ENCODE data around the gene UBXN11.

Gene UBXN11

DNA sequence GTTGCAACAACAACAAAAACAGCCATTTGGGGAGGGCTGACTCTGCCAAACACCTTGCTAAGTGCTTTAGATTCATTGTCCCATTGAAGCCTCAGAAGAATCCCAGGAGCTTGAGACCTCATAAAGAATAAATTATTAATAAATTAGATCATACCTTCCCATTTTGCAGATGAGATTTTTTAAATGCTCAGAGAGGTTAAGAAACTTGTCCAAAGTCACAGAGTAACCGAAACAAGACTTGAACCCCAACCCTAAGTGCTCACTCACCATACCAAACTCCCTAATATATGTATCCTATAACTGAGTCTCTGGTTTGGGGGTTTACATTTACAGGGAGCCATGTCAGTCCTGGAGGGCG, 43.9 kb upstream of the UBXN11 start:
- H3K27me3 ChIP-seq (ENCODE audit: control insufficient read depth, insufficient read depth, low read length), result no peaks in the 10 kb centered on the region
- no CpG with 5 or more reads among the region's 2 CpGs for WGBS (ENCODE audit: insufficient coverage, insufficient read length)
- no peak overlapping the region for H3K27ac ChIP-seq (ENCODE audit: low read length)
- no peaks in the 10 kb centered on the region for H3K9me3 ChIP-seq (ENCODE audit: control insufficient read depth, insufficient read depth, low read length)
- DNase-seq (ENCODE audit: low read depth, low spot score), result no peak
- peaks cover 7% of the 10 kb centered on the region for H3K4me1 ChIP-seq (ENCODE audit: control insufficient read depth, insufficient read depth, low read length)
- no peak overlapping the region for H3K4me3 ChIP-seq (ENCODE audit: low read length)
- no peaks in the 10 kb centered on the region for H3K36me3 ChIP-seq (ENCODE audit: control insufficient read depth, insufficient read depth, low read length)

DNA sequence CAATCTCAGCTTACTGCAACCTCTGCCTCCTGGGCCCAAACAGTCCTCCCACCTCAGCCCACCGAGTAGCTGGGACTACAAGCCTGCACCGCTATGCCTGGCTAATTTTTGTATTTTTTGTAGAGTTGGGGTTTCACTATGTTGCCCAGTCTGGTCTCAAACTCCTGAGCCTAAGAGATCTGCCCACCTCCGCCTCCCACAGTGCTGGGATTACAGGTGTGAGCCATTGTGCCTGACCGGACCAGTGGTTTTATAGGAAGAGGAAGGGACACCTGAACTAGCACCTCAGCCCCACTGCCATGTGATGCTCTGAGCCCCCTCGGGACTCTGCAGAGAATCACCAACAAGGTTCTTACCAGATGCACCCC, 43.4 kb upstream of the UBXN11 start:
- no peak overlapping the region for H3K27ac ChIP-seq (ENCODE audit: low read length)
- DNase-seq (ENCODE audit: low read depth, low spot score), result no peak
- H3K27me3 ChIP-seq (ENCODE audit: control insufficient read depth, insufficient read depth, low read length), result no peaks in the 10 kb centered on the region
- H3K9me3 ChIP-seq (ENCODE audit: control insufficient read depth, insufficient read depth, low read length), result no peaks in the 10 kb centered on the region
- H3K4me1 ChIP-seq (ENCODE audit: control insufficient read depth, insufficient read depth, low read length), result peaks cover 7% of the 10 kb centered on the region
- no peak overlapping the region for H3K4me3 ChIP-seq (ENCODE audit: low read length)
- H3K36me3 ChIP-seq (ENCODE audit: control insufficient read depth, insufficient read depth, low read length), result no peaks in the 10 kb centered on the region
- no CpG with 5 or more reads among the region's 5 CpGs for WGBS (ENCODE audit: insufficient coverage, insufficient read length)

GRCh38 chr1:26349188-26349876, 42.9 kb upstream of the UBXN11 start:
- H3K4me1 ChIP-seq (ENCODE audit: control insufficient read depth, insufficient read depth, low read length), result peaks cover 7% of the 10 kb centered on the region
- no peak overlapping the region for H3K27ac ChIP-seq (ENCODE audit: low read length)
- H3K36me3 ChIP-seq (ENCODE audit: control insufficient read depth, insufficient read depth, low read length), result no peaks in the 10 kb centered on the region
- no peak for DNase-seq (ENCODE audit: low read depth, low spot score)
- no peak overlapping the region for H3K4me3 ChIP-seq (ENCODE audit: low read length)
- no CpG with 5 or more reads among the region's 7 CpGs for WGBS (ENCODE audit: insufficient coverage, insufficient read length)
- H3K9me3 ChIP-seq (ENCODE audit: control insufficient read depth, insufficient read depth, low read length), result no peaks in the 10 kb centered on the region
- H3K27me3 ChIP-seq (ENCODE audit: control insufficient read depth, insufficient read depth, low read length), result no peaks in the 10 kb centered on the region

GRCh38 chr1:26346274-26347033, 40.0 kb upstream of the UBXN11 start:
- Histone ChIP-seq H3K4me1 (ENCODE audit: control insufficient read depth, insufficient read depth, low read length) (peaks cover 7% of the 10 kb centered on the region), H3K27ac (ENCODE audit: low read length) (no peak overlapping the region), H3K27me3 (ENCODE audit: control insufficient read depth, insufficient read depth, low read length) (no peaks in the 10 kb centered on the region), H3K9me3 (ENCODE audit: control insufficient read depth, insufficient read depth, low read length) (no peaks in the 10 kb centered on the region), H3K4me3 (ENCODE audit: low read length) (no peak overlapping the region), H3K36me3 (ENCODE audit: control insufficient read depth, insufficient read depth, low read length) (no peaks in the 10 kb centered on the region)
- no peak for DNase-seq (ENCODE audit: low read depth, low spot score)
- WGBS (ENCODE audit: insufficient coverage, insufficient read length), result no CpG with 5 or more reads among the region's 10 CpGs

GRCh38 chr1:26345718-26346117, 39.3 kb upstream of the UBXN11 start:
- Histone ChIP-seq H3K27ac (ENCODE audit: low read length) (no peak overlapping the region), H3K27me3 (ENCODE audit: control insufficient read depth, insufficient read depth, low read length) (no peaks in the 10 kb centered on the region), H3K36me3 (ENCODE audit: control insufficient read depth, insufficient read depth, low read length) (no peaks in the 10 kb centered on the region), H3K9me3 (ENCODE audit: control insufficient read depth, insufficient read depth, low read length) (no peaks in the 10 kb centered on the region), H3K4me1 (ENCODE audit: control insufficient read depth, insufficient read depth, low read length) (peaks cover 3% of the 10 kb centered on the region), H3K4me3 (ENCODE audit: low read length) (no peak overlapping the region)
- no peak for DNase-seq (ENCODE audit: low read depth, low spot score)
- WGBS (ENCODE audit: insufficient coverage, insufficient read length), result no CpG with 5 or more reads among the region's 15 CpGs

DNA sequence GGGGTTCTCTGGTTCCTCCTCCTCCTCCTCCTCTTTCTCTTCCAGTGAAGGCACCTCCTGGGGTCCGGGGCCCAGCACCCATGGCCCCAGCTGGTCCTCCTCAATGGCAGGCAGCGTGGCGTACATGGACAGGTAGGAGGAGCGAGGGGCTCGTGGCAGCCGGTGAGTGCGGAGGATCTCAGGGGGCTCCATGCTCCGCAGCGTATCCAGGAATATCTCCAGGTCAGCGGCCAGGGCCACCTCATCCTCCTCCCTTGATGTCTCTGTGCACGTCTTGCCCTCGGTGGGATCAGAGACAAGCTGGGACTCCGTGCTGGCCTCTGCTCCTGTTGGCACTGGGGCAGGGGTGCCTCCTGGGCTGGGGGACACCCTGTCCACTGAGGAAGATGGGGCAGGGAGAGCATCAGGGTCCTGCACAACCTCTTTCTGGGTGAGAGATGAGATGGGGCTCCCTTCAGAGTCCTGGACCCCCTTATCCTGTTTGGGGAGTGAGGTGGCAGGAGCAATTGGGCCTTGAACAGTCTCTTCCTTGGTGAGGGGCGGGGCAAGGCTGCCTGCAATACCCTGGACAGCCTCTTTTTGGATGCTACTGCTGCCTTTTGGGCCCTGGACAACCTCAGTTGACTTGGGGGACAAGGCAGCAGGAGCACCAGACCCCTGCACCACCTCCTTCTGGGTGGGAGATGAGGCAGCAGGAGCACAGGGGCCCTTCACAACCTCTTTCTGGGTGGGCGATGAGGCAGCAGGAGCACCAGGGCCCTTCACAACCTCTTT, 37.9 kb upstream of the UBXN11 start:
- Histone ChIP-seq H3K36me3 (ENCODE audit: control insufficient read depth, insufficient read depth, low read length) (no peaks in the 10 kb centered on the region), H3K27me3 (ENCODE audit: control insufficient read depth, insufficient read depth, low read length) (no peaks in the 10 kb centered on the region), H3K27ac (ENCODE audit: low read length) (no peak overlapping the region), H3K4me3 (ENCODE audit: low read length) (no peak overlapping the region), H3K4me1 (ENCODE audit: control insufficient read depth, insufficient read depth, low read length) (no peaks in the 10 kb centered on the region; the same call in 1 of the 2 replicates), H3K9me3 (ENCODE audit: control insufficient read depth, insufficient read depth, low read length) (no peaks in the 10 kb centered on the region)
- no peak for DNase-seq (ENCODE audit: low read depth, low spot score)
- no CpG with 5 or more reads among the region's 15 CpGs for WGBS (ENCODE audit: insufficient coverage, insufficient read length)

DNA sequence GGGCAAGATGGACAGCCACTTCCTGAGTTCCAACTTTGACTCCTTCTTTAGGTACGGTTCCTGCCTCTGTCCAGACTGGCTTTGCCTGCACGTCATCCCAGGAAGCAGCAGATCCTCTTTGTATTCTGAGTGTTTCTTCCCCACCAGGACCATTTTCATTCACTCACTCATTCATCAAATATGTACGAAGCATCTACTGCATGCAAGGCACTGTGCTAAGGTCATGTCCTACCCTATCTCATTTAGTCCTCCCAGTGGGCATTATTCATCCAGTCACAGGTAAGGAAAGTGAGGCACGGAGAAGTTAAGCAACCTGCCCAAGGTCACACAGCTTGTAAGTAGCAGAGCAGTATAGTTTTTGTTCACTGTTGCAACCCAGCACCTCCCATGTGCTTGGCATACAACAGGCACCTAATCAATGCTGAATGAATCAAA, 33.6 kb upstream of the UBXN11 start:
- no peak for DNase-seq (ENCODE audit: low read depth, low spot score)
- H3K36me3 ChIP-seq (ENCODE audit: control insufficient read depth, insufficient read depth, low read length), result no peaks in the 10 kb centered on the region
- peaks cover 4% of the 10 kb centered on the region for H3K4me1 ChIP-seq (ENCODE audit: control insufficient read depth, insufficient read depth, low read length)
- WGBS (ENCODE audit: insufficient coverage, insufficient read length), result no CpG with 5 or more reads among the region's 4 CpGs
- no peak overlapping the region for H3K4me3 ChIP-seq (ENCODE audit: low read length)
- no peaks in the 10 kb centered on the region for H3K9me3 ChIP-seq (ENCODE audit: control insufficient read depth, insufficient read depth, low read length)
- no peaks in the 10 kb centered on the region for H3K27me3 ChIP-seq (ENCODE audit: control insufficient read depth, insufficient read depth, low read length)
- no peak overlapping the region for H3K27ac ChIP-seq (ENCODE audit: low read length)

- DNase-seq (ENCODE audit: low read depth, low spot score), result no peak
- H3K4me1 ChIP-seq (ENCODE audit: control insufficient read depth, insufficient read depth, low read length), result peaks cover 4% of the 10 kb centered on the region
- no peaks in the 10 kb centered on the region for H3K27me3 ChIP-seq (ENCODE audit: control insufficient read depth, insufficient read depth, low read length)
- no peak overlapping the region for H3K27ac ChIP-seq (ENCODE audit: low read length)
- H3K9me3 ChIP-seq (ENCODE audit: control insufficient read depth, insufficient read depth, low read length), result no peaks in the 10 kb centered on the region
- H3K36me3 ChIP-seq (ENCODE audit: control insufficient read depth, insufficient read depth, low read length), result no peaks in the 10 kb centered on the region
- H3K4me3 ChIP-seq (ENCODE audit: low read length), result no peak overlapping the region
- no CpG with 5 or more reads among the region's 1 CpG for WGBS (ENCODE audit: insufficient coverage, insufficient read length)
These were observed 32.2 kb upstream of the UBXN11 start for GRCh38 chr1:26338670-26339069.

GRCh38 chr1:26337625-26338024, 31.2 kb upstream of the UBXN11 start:
- Histone ChIP-seq H3K27me3 (ENCODE audit: control insufficient read depth, insufficient read depth, low read length) (no peaks in the 10 kb centered on the region), H3K9me3 (ENCODE audit: control insufficient read depth, insufficient read depth, low read length) (no peaks in the 10 kb centered on the region), H3K27ac (ENCODE audit: low read length) (no peak overlapping the region), H3K4me1 (ENCODE audit: control insufficient read depth, insufficient read depth, low read length) (peaks cover 4% of the 10 kb centered on the region), H3K4me3 (ENCODE audit: low read length) (no peak overlapping the region), H3K36me3 (ENCODE audit: control insufficient read depth, insufficient read depth, low read length) (no peaks in the 10 kb centered on the region)
- WGBS (ENCODE audit: insufficient coverage, insufficient read length), result no CpG with 5 or more reads among the region's 4 CpGs
- DNase-seq (ENCODE audit: low read depth, low spot score), result no peak

- Histone ChIP-seq H3K27me3 (ENCODE audit: control insufficient read depth, insufficient read depth, low read length) (no peaks in the 10 kb centered on the region), H3K36me3 (ENCODE audit: control insufficient read depth, insufficient read depth, low read length) (no peaks in the 10 kb centered on the region), H3K4me1 (ENCODE audit: control insufficient read depth, insufficient read depth, low read length) (peaks cover 4% of the 10 kb centered on the region), H3K27ac (ENCODE audit: low read length) (no peak overlapping the region), H3K4me3 (ENCODE audit: low read length) (no peak overlapping the region), H3K9me3 (ENCODE audit: control insufficient read depth, insufficient read depth, low read length) (no peaks in the 10 kb centered on the region)
- WGBS (ENCODE audit: insufficient coverage, insufficient read length), result no CpG with 5 or more reads among the region's 7 CpGs
- no peak for DNase-seq (ENCODE audit: low read depth, low spot score)
These were observed 30.7 kb upstream of the UBXN11 start for GRCh38 chr1:26337206-26337535.
